ENCODE data around the gene SREBF1.

DNA sequence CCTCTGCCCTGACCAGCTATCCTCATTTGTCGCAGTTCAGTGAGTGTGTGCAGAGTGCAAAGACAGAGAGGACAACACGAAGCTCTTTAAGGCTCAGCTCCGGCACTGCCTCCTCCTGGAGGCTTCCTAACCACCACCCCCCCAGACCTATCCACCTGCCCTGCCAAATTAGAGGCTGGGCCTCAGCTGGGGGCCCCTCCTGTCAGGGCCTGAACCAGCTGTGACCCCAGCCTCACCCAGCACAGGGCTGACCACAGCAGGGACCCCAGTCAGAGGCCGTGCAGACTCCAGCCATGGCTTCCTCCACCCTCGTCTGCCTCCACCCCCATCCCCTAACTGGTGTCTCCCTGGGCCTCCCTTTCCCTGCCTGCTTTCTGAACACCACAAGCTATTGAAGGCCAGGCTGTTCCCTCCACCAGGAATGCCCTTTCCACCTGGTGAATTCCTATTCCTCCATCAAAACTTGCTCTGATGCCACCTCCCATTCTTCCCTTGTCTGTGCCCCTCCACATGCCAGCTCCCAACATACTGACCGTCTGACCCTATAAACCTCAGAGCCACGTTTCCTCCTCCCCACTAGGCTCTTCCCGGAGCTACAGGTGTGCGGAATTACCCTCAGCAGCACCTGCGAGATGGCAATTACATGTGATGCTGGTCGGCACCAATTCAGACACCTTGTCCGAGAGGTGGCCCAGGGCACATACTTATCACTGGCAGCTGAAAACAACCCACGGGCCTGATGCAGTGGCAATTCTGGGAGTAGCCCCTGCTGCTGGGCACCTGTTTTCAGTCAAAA is 8.8 kb downstream of the SREBF1 start:
- TF ChIP-seq, protein P1, sequence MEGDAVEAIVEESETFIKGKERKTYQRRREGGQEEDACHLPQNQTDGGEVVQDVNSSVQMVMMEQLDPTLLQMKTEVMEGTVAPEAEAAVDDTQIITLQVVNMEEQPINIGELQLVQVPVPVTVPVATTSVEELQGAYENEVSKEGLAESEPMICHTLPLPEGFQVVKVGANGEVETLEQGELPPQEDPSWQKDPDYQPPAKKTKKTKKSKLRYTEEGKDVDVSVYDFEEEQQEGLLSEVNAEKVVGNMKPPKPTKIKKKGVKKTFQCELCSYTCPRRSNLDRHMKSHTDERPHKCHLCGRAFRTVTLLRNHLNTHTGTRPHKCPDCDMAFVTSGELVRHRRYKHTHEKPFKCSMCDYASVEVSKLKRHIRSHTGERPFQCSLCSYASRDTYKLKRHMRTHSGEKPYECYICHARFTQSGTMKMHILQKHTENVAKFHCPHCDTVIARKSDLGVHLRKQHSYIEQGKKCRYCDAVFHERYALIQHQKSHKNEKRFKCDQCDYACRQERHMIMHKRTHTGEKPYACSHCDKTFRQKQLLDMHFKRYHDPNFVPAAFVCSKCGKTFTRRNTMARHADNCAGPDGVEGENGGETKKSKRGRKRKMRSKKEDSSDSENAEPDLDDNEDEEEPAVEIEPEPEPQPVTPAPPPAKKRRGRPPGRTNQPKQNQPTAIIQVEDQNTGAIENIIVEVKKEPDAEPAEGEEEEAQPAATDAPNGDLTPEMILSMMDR (IDR thresholded peaks at IDR 0.05): no peak
- no peak for TF ChIP-seq TCF7L2 (IDR thresholded peaks at IDR 0.05; ENCODE audit: low read depth, low read length)
- TF ChIP-seq, protein P2, sequence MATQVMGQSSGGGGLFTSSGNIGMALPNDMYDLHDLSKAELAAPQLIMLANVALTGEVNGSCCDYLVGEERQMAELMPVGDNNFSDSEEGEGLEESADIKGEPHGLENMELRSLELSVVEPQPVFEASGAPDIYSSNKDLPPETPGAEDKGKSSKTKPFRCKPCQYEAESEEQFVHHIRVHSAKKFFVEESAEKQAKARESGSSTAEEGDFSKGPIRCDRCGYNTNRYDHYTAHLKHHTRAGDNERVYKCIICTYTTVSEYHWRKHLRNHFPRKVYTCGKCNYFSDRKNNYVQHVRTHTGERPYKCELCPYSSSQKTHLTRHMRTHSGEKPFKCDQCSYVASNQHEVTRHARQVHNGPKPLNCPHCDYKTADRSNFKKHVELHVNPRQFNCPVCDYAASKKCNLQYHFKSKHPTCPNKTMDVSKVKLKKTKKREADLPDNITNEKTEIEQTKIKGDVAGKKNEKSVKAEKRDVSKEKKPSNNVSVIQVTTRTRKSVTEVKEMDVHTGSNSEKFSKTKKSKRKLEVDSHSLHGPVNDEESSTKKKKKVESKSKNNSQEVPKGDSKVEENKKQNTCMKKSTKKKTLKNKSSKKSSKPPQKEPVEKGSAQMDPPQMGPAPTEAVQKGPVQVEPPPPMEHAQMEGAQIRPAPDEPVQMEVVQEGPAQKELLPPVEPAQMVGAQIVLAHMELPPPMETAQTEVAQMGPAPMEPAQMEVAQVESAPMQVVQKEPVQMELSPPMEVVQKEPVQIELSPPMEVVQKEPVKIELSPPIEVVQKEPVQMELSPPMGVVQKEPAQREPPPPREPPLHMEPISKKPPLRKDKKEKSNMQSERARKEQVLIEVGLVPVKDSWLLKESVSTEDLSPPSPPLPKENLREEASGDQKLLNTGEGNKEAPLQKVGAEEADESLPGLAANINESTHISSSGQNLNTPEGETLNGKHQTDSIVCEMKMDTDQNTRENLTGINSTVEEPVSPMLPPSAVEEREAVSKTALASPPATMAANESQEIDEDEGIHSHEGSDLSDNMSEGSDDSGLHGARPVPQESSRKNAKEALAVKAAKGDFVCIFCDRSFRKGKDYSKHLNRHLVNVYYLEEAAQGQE (IDR thresholded peaks at IDR 0.05; ENCODE audit: insufficient read depth in 1 of 2, low read depth in 2 of 2, low read length in 1 of 2): no peak
